Vagina (tissue), 2 donors: Measurements from ENCODE around the gene SERPINF2. TPM values are rescaled to one million over a fixed set of nuclear protein-coding genes. Genes with fewer than 3 reads are reported as not detected.
A peak's percentile ranks its signal among the peaks of the same experiment; 100 is the strongest.

Source experiments
- DNase-seq, 2 donors: peaks; one replicate each; pipeline ENCODE4 v3.0.0-alpha.2; 2017; ENCODE audit errors: extremely low spot score in 2 of 2
- H3K27ac ChIP-seq: fragments of 200-600 bp; sonication (generic); one replicate; pipeline ENCODE4 v1.5.1; 2019
- H3K27me3 ChIP-seq: fragments of 200-600 bp; sonication (generic); one replicate; pipeline ENCODE4 v1.5.1; 2019
- H3K36me3 ChIP-seq, 2 donors: fragments of 200-600 bp; sonication (generic); one replicate each; pipeline ENCODE4 v1.5.1; 2017 to 2019
- H3K4me1 ChIP-seq: fragments of 200-600 bp; sonication (generic); one replicate; pipeline ENCODE4 v1.5.1; 2019
- H3K4me3 ChIP-seq, 2 donors: fragments of 200-600 bp; sonication (generic); 1 replicate in 1 of 2; 2 replicates in 1 of 2; pipeline ENCODE4 v1.5.1; 2016 to 2019
- H3K9me3 ChIP-seq: fragments of 200-600 bp; sonication (generic); one replicate; pipeline ENCODE4 v1.5.1; 2019
- CTCF ChIP-seq, 3 experiments: fragments of 450-650 bp in 2 of 3; fragments of 200-600 bp in 1 of 3; sonication (generic) in 1 of 3; IDR thresholded peaks; one replicate each; pipeline ENCODE4 v1.5.1; 2017 to 2019; ENCODE audit warnings: antibody characterized with exemption in 3 of 3, mild to moderate bottlenecking in 2 of 3, moderate library complexity in 2 of 3
- POLR2A ChIP-seq, 2 donors: fragments of 450-650 bp; IDR thresholded peaks; one replicate each; pipeline ENCODE4 v1.6.1; 2017; ENCODE audit warnings: antibody characterized with exemption in 2 of 2, mild to moderate bottlenecking in 2 of 2, moderate library complexity in 2 of 2
- POLR2AphosphoS5 ChIP-seq, 2 donors: sonication (generic); formaldehyde crosslinking; IDR thresholded peaks; one replicate each; pipeline ENCODE4 v1.9.0; 2017; ENCODE audit warnings: antibody characterized with exemption in 2 of 2, mild to moderate bottlenecking in 2 of 2, low read depth in 1 of 2; ENCODE audit not compliant: insufficient read depth in 1 of 2
- intact Hi-C: fragments of 100-400 bp; cut with DNase I; formaldehyde crosslinking; loops from one replicate; pipeline ENCODE4 v1.15.1; 2023
- total RNA-seq: library from RNA; depleted of rRNA; stranded (reverse); fragments of >200 nt; gene quantifications from one replicate; pipeline ENCODE4 v1.2.3, GENCODE V29; 2016

The SERPINF2 gene
- total RNA-seq, 1 donor from 2014 or later = 23.8 TPM

GRCh38 chr17:1774390-1775176 is 31.9 kb downstream of the SERPINF2 start:
- TF ChIP-seq POLR2AphosphoS5 (IDR thresholded peaks at IDR 0.05; ENCODE audit: insufficient read depth in 1 of 2, low read depth in 1 of 2) (no peak), POLR2A (IDR thresholded peaks at IDR 0.05) (no peak), CTCF (IDR thresholded peaks at IDR 0.05) (no peak)
- Histone ChIP-seq H3K4me1 (peaks cover 33% of the 10 kb centered on the region), H3K4me3 (no peak overlapping the region), H3K9me3 (no peaks in the 10 kb centered on the region), H3K27me3 (no peaks in the 10 kb centered on the region), H3K27ac (peak overlapping the region; percentile 61), H3K36me3 (peaks cover 0 to 53% of the 10 kb centered on the region in 2 donors)
- no peak for DNase-seq
- intact Hi-C loops = no loop called here

GRCh38 chr17:1776328-1776727 is 33.7 kb downstream of the SERPINF2 start:
- TF ChIP-seq POLR2A (IDR thresholded peaks at IDR 0.05) (no peak), CTCF (IDR thresholded peaks at IDR 0.05) (no peak), POLR2AphosphoS5 (IDR thresholded peaks at IDR 0.05; ENCODE audit: insufficient read depth in 1 of 2, low read depth in 1 of 2) (no peak)
- no peak for DNase-seq
- Histone ChIP-seq H3K27ac (no peak overlapping the region), H3K9me3 (no peaks in the 10 kb centered on the region), H3K27me3 (no peaks in the 10 kb centered on the region), H3K4me1 (peaks cover 44% of the 10 kb centered on the region), H3K4me3 (no peak overlapping the region), H3K36me3 (peaks cover 0 to 47% of the 10 kb centered on the region in 2 donors)
- intact Hi-C loops = no loop called here

GRCh38 chr17:1776857-1777256 is 34.2 kb downstream of the SERPINF2 start:
- Histone ChIP-seq H3K9me3 (no peaks in the 10 kb centered on the region), H3K27ac (no peak overlapping the region), H3K4me1 (peaks cover 50% of the 10 kb centered on the region), H3K36me3 (peaks cover 0 to 41% of the 10 kb centered on the region in 2 donors), H3K27me3 (no peaks in the 10 kb centered on the region), H3K4me3 (no peak overlapping the region)
- no peak for TF ChIP-seq CTCF (IDR thresholded peaks at IDR 0.05)
- DNase-seq = no peak
- intact Hi-C loops = no loop called here

- H3K27ac ChIP-seq = peak overlapping the region; percentile 97
- H3K4me3 ChIP-seq = peak overlapping the region; percentile 7 to 10
- TF ChIP-seq POLR2AphosphoS5 (IDR thresholded peaks at IDR 0.05; ENCODE audit: insufficient read depth in 1 of 2, low read depth in 1 of 2) (peak in 1 of 2 donors; percentile 76), POLR2A (IDR thresholded peaks at IDR 0.05) (no peak)
- DNase-seq = no peak
- intact Hi-C loops = no loop called here
- no peaks in the 10 kb centered on the region for H3K9me3 ChIP-seq
- peaks cover 0 to 31% of the 10 kb centered on the region in 2 donors for H3K36me3 ChIP-seq
- no peaks in the 10 kb centered on the region for H3K27me3 ChIP-seq
- H3K4me1 ChIP-seq = peaks cover 58% of the 10 kb centered on the region
Measured at GRCh38 chr17:1779571-1780131, 37.0 kb downstream of the SERPINF2 start.

- DNase-seq = no peak
- Histone ChIP-seq H3K4me3 (peak overlapping the region in 1 of 2 donors; percentile 5), H3K36me3 (peaks cover 0 to 6% of the 10 kb centered on the region in 2 donors), H3K9me3 (no peaks in the 10 kb centered on the region), H3K27me3 (no peaks in the 10 kb centered on the region), H3K27ac (peak overlapping the region; percentile 97), H3K4me1 (peaks cover 73% of the 10 kb centered on the region)
- TF ChIP-seq POLR2A (IDR thresholded peaks at IDR 0.05) (no peak), CTCF (IDR thresholded peaks at IDR 0.05) (no peak), POLR2AphosphoS5 (IDR thresholded peaks at IDR 0.05; ENCODE audit: insufficient read depth in 1 of 2, low read depth in 1 of 2) (no peak)
- intact Hi-C loops = loop anchor here (2.0 kb wide), 1 partner anchor 65 kb away; no protein-coding TSS in a partner anchor
Measured at GRCh38 chr17:1782171-1782567, 39.5 kb downstream of the SERPINF2 start.
